ENCODE measurements around the gene CXorf49. TPM values are rescaled to one million over a fixed set of nuclear protein-coding genes. Genes with fewer than 3 reads are reported as not detected.
"Not testable (repeated sequence)": the region's sequence is repeated elsewhere in the genome, so short reads cannot be mapped to it uniquely, and the experiment has no call there.

CXorf49 gene
- total RNA-seq, 2 experiments from 2014 or later = not detected

DNA sequence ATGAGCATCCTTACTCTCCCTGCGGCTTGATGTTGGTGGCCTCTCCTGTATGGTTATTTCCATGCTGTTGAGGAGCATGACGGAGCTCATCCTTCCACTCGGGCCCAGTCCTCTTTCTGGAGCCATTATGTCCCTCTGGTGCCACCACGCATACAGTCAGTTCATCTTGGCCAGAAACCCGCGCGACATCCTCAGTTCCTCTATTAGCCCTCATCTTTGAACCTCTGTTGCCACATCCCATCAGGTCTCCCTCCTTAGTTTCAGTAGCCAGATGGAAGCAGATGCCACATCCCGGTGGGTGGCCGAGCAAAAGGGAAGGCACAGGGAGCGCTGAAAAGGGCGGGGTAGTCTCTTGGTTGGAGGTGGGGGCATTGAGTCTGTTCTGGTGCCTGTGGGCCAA lies 46.1 kb downstream of the CXorf49 start:
- TF ChIP-seq, protein P1, sequence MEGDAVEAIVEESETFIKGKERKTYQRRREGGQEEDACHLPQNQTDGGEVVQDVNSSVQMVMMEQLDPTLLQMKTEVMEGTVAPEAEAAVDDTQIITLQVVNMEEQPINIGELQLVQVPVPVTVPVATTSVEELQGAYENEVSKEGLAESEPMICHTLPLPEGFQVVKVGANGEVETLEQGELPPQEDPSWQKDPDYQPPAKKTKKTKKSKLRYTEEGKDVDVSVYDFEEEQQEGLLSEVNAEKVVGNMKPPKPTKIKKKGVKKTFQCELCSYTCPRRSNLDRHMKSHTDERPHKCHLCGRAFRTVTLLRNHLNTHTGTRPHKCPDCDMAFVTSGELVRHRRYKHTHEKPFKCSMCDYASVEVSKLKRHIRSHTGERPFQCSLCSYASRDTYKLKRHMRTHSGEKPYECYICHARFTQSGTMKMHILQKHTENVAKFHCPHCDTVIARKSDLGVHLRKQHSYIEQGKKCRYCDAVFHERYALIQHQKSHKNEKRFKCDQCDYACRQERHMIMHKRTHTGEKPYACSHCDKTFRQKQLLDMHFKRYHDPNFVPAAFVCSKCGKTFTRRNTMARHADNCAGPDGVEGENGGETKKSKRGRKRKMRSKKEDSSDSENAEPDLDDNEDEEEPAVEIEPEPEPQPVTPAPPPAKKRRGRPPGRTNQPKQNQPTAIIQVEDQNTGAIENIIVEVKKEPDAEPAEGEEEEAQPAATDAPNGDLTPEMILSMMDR (IDR thresholded peaks at IDR 0.05) = no peak
- no peak overlapping the region for H3K4me3 Mint-ChIP-seq

DNA sequence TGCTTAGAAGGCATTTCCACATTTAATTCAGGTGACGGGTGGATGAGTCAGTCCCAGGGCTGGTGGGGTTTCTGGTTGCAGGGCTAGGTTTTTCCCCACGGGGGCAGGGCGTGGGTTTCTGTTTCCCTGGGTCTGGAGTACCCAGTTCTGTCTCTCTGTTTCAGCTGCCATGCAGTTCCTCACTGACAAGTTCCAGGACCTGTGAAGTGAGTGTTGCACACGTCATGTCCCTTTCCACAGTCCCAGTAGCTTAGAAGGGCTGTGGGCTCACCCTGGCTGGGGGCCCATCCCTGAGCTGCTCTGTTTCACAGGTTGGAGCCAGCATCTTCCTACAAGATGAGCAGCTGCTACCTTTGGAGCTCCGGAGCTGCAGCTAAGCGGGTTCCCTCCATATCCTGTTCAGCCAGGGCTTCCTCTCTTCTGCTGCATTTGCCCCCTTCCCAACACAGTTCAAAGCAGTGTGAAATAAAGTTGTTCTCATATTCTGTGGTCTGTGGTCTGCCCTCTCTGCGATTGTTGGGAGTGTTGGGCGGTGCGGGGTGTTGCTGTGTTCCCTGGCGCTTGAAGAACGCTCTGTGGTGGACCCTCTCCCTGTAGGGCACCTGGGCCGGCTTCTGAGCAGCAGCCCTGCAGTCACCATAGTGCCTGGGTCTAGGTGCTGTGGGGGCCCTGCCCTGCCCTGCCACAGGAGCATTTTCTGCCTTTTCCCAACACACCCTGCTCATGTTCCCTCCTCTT lies 46.9 kb downstream of the CXorf49 start:
- Mint-ChIP-seq H3K9me3 (no peaks in the 10 kb centered on the region), H3K36me3 (ENCODE audit: low read depth) (no peaks in the 10 kb centered on the region), H3K4me1 (ENCODE audit: low read depth) (peaks cover 21% of the 10 kb centered on the region), H3K27ac (peak overlapping the region; percentile 46), H3K4me3 (no peak overlapping the region), H3K27me3 (peaks cover 4% of the 10 kb centered on the region)
- ATAC-seq (peak; percentile 66), DNase-seq (peak; percentile 65)
- intact Hi-C loops (cut with micrococcal nuclease) = no loop called here
- CTCF ChIA-PET = interaction anchor here (1.0 to 3.3 kb wide), 2 partner anchors 189 to 240 kb away, joined by 4 to 18 read pairs; no protein-coding TSS in a partner anchor
- TF ChIP-seq, protein P1 (IDR thresholded peaks at IDR 0.05) = no peak
- POLR2A ChIA-PET = no interaction called here

More for the DNA sequence above, 46.1 kb downstream of the CXorf49 start:
- DNase-seq (no peak), ATAC-seq (no peak)
- no peaks in the 10 kb centered on the region for H3K9me3 Mint-ChIP-seq
- no peak overlapping the region for H3K27ac Mint-ChIP-seq
- H3K36me3 Mint-ChIP-seq (ENCODE audit: low read depth) = no peaks in the 10 kb centered on the region
- ChIA-PET CTCF (no interaction called here), POLR2A (no interaction called here)
- peaks cover 21% of the 10 kb centered on the region for H3K4me1 Mint-ChIP-seq (ENCODE audit: low read depth)
- intact Hi-C loops (cut with micrococcal nuclease) = no loop called here
- H3K27me3 Mint-ChIP-seq = peaks cover 4% of the 10 kb centered on the region

DNA sequence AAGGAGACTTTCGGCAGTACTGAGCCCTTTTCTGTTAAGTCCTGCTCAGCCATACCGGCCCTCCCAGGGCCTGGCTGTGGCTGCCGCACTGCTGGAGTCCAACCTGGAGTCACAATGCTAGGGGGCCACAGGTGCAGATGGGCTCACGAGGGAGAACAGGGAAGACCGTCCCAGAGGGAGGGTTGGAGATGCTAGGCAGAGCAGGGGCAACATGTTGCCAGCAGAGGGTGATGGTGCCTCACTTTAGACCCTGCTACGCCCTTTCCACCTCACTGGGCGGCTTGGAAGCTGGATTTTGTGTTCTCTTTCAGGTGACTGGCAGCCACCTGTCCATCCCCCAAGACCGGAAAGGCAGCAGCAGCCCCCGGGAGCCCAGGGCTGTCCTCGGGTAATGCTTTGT lies 48.1 kb downstream of the CXorf49 start:
- H3K4me1 Mint-ChIP-seq (ENCODE audit: low read depth) = peaks cover 21% of the 10 kb centered on the region
- ATAC-seq (peak; percentile 77), DNase-seq (peak; percentile 53)
- H3K36me3 Mint-ChIP-seq (ENCODE audit: low read depth); POLR2A ChIA-PET; intact Hi-C loops (cut with micrococcal nuclease); H3K4me3 Mint-ChIP-seq; H3K27me3 Mint-ChIP-seq; H3K9me3 Mint-ChIP-seq; H3K27ac Mint-ChIP-seq: not testable (repeated sequence)
- TF ChIP-seq, protein P1 (IDR thresholded peaks at IDR 0.05) = peak; percentile 53
- CTCF ChIA-PET = interaction anchor here (1.2 to 3.3 kb wide), 3 partner anchors 51 to 201 kb away, joined by 3 to 18 read pairs (median 3); partner anchors contain the start of gene CXCR3

DNA sequence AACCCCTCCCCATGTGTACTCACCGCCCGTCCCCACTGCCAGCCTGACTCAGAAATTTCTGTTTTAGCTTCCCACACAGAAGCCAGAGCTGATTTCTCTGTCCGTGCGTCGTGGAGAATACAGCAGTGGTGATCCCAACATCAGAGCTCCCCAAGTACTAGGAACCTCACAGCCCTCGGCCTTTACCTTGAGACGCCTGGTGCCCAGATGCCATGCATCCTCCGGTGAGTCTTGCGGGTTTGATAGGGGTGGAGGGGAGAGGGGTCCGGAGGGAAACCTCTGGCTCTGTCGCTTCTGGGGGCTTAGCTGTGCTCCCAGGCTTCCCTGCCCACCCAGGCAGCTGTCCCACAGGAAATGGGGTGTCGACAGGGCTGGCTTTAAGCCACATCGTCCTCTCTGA lies 48.6 kb downstream of the CXorf49 start:
- no peaks in the 10 kb centered on the region for H3K9me3 Mint-ChIP-seq
- intact Hi-C loops (cut with micrococcal nuclease) = no loop called here

DNA sequence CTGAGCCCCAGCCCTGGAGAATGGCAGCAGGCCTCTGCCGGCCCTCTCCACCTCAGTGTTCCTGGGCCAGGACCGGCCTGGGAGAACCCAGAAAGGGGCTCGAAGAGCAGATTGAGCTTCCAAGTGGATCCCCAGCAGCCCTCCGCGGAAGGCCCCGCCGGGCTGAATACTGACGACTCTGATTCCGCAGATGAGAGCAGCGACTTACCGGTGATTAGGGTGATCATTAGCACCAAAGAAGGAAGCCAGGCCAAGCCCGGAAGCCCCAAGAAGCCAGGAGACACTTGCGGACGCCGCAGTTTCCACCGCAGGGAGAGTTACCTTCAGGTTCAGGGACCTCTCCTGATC lies 49.9 kb downstream of the CXorf49 start:
- Mint-ChIP-seq H3K27me3 (peaks cover 4% of the 10 kb centered on the region), H3K27ac (no peak overlapping the region), H3K36me3 (ENCODE audit: low read depth) (no peaks in the 10 kb centered on the region), H3K9me3 (no peaks in the 10 kb centered on the region), H3K4me1 (ENCODE audit: low read depth) (peaks cover 30% of the 10 kb centered on the region), H3K4me3 (no peak overlapping the region)
- ChIA-PET CTCF (interaction anchor here (3.3 kb wide), 1 partner anchor 192 kb away, joined by 18 read pairs; no protein-coding TSS in a partner anchor), POLR2A (no interaction called here)
- intact Hi-C loops (cut with micrococcal nuclease) = no loop called here
- TF ChIP-seq, protein P1 (IDR thresholded peaks at IDR 0.05) = no peak
- DNase-seq (no peak), ATAC-seq (no peak)

More for the DNA sequence above, 48.6 kb downstream of the CXorf49 start:
- H3K27me3 Mint-ChIP-seq = peaks cover 4% of the 10 kb centered on the region
- no peak overlapping the region for H3K27ac Mint-ChIP-seq
- H3K4me3 Mint-ChIP-seq = no peak overlapping the region
- TF ChIP-seq, protein P1 (IDR thresholded peaks at IDR 0.05) = no peak
- ChIA-PET POLR2A (no interaction called here), CTCF (interaction anchor here (1.2 to 3.3 kb wide), 3 partner anchors 51 to 202 kb away, joined by 3 to 18 read pairs (median 3); partner anchors contain the start of gene CXCR3)
- DNase-seq = no peak
- H3K36me3 Mint-ChIP-seq (ENCODE audit: low read depth) = no peaks in the 10 kb centered on the region
- no peak for ATAC-seq
- peaks cover 21% of the 10 kb centered on the region for H3K4me1 Mint-ChIP-seq (ENCODE audit: low read depth)
